ENCODE measurements around the gene TSPAN9.

- TF ChIP-seq, protein P1, sequence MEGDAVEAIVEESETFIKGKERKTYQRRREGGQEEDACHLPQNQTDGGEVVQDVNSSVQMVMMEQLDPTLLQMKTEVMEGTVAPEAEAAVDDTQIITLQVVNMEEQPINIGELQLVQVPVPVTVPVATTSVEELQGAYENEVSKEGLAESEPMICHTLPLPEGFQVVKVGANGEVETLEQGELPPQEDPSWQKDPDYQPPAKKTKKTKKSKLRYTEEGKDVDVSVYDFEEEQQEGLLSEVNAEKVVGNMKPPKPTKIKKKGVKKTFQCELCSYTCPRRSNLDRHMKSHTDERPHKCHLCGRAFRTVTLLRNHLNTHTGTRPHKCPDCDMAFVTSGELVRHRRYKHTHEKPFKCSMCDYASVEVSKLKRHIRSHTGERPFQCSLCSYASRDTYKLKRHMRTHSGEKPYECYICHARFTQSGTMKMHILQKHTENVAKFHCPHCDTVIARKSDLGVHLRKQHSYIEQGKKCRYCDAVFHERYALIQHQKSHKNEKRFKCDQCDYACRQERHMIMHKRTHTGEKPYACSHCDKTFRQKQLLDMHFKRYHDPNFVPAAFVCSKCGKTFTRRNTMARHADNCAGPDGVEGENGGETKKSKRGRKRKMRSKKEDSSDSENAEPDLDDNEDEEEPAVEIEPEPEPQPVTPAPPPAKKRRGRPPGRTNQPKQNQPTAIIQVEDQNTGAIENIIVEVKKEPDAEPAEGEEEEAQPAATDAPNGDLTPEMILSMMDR (conservative IDR thresholded peaks at IDR 0.05): no peak
- TF ChIP-seq EZH2 (IDR thresholded peaks at IDR 0.05; ENCODE audit: low read depth): no peak
Measured at GRCh38 chr12:3214526-3215365, 137.6 kb downstream of the TSPAN9 start.
